ENCODE results near the gene DCAF6.

Gene DCAF6

GRCh38 chr1:167983797-167984420 lies 47.4 kb downstream of the DCAF6 start:
- no peak overlapping the region for H3K4me3 ChIP-seq (ENCODE audit: low read depth, low read length)
- no peak for DNase-seq (ENCODE audit: low read depth)
- TF ChIP-seq CTCF (IDR thresholded peaks at IDR 0.05; ENCODE audit: low read depth, low read length, missing control alignments): no peak
- in situ Hi-C loops (cut with HindIII; ENCODE audit: low sequenced_read_pairs): no loop called here

DNA sequence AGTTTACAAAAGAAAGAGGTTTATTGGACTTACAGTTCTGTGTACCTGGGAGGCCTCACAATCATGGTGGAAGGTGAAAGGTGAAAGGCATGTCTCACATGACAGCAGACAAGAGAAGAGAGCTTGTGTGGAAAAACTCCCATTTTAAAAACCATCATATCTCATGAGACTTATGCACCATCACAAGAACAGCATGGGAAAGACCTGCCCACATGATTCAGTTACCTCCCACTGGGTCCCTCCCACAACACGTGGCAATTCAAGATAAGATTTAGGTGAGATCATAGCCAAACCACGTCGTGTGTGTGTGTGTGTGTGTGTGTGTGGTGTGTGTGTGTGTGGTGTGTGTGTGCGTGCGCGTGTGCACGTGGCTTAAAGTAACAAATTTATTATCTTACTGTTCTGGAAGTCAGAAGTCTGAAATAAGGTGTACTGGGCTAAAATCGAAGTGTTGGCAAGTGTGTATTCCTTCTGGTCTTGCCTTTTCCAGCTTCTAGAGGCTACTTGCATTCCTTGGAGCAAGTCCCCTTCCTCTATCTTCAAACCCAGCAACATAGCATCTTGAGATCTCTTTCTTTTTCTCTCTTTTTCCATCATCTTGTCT lies 48.5 kb downstream of the DCAF6 start:
- no peak overlapping the region for H3K4me3 ChIP-seq (ENCODE audit: low read depth, low read length)
- no peak for TF ChIP-seq CTCF (IDR thresholded peaks at IDR 0.05; ENCODE audit: low read depth, low read length, missing control alignments)
- DNase-seq (ENCODE audit: low read depth): no peak
- in situ Hi-C loops (cut with HindIII; ENCODE audit: low sequenced_read_pairs): no loop called here

- no peak for DNase-seq (ENCODE audit: low read depth)
Measured at GRCh38 chr1:167987174-167987573, 50.7 kb downstream of the DCAF6 start.

DNA sequence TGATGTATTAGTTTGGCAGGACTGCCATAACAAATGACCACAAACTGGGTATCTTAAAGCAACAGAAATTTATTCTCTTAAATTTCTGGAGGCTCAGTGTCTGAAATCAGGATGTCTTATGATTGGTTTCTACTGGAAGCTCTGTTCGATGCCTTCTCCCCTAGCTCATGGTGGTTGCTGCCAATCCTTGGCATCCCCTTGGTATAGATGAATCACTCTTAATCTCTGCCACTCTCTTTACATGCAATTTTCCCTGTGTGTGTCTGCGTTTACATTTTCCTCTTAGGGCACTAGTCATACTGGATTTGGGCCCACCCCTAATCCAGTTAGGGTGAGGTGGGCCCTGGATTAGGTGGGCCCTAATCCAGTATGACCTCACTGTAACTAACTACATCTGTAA lies 55.1 kb downstream of the DCAF6 start:
- in situ Hi-C loops (cut with HindIII; ENCODE audit: low sequenced_read_pairs): no loop called here
- no peak for DNase-seq (ENCODE audit: low read depth)
- no peak for TF ChIP-seq CTCF (IDR thresholded peaks at IDR 0.05; ENCODE audit: low read depth, low read length, missing control alignments)
- no peak overlapping the region for H3K4me3 ChIP-seq (ENCODE audit: low read depth, low read length)

More at GRCh38 chr1:167987174-167987573, 50.7 kb downstream of the DCAF6 start:
- H3K4me3 ChIP-seq (ENCODE audit: low read depth, low read length): no peak overlapping the region
- in situ Hi-C loops (cut with HindIII; ENCODE audit: low sequenced_read_pairs): no loop called here
- no peak for TF ChIP-seq CTCF (IDR thresholded peaks at IDR 0.05; ENCODE audit: low read depth, low read length, missing control alignments)

DNA sequence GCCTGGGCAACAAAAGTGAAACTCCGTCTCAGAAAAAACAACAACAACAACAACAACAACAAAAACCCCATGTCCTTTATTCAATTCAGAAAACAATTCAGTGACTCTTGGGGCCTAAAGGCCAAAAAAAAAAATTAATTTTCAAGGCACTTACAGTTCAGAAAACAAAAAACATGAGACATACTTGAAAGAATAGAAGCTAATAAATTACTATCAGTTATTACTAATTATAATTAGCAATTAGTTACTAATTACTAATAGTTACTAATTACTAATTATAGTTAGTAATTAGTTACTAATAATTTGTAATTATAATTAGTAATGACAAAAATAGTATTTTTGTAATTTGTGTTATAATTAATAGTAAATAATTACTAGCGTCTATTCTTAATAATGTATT lies 57.2 kb downstream of the DCAF6 start:
- DNase-seq (ENCODE audit: low read depth): no peak
- H3K4me3 ChIP-seq (ENCODE audit: low read depth, low read length): no peak overlapping the region
- in situ Hi-C loops (cut with HindIII; ENCODE audit: low sequenced_read_pairs): no loop called here
- TF ChIP-seq CTCF (IDR thresholded peaks at IDR 0.05; ENCODE audit: low read depth, low read length, missing control alignments): no peak

- H3K4me3 ChIP-seq (ENCODE audit: low read depth, low read length): no peak overlapping the region
- DNase-seq (ENCODE audit: low read depth): no peak
- in situ Hi-C loops (cut with HindIII; ENCODE audit: low sequenced_read_pairs): no loop called here
- TF ChIP-seq CTCF (IDR thresholded peaks at IDR 0.05; ENCODE audit: low read depth, low read length, missing control alignments): no peak
Measured at GRCh38 chr1:167994560-167994959, 58.1 kb downstream of the DCAF6 start.

Data from astrocyte of the cerebellum (primary cell).